G401.6 (cell line): ENCODE results near the gene CCNL2.

Experiments used
- FAIRE-seq: peaks from 2 replicates; lab custom pipeline; 2012; peaks lifted over from hg19 to GRCh38; lab: Jason Lieb, UNC

The CCNL2 gene

GRCh38 chr1:1340791-1341548, 58.2 kb downstream of the CCNL2 start:
- FAIRE-seq: no peak

DNA sequence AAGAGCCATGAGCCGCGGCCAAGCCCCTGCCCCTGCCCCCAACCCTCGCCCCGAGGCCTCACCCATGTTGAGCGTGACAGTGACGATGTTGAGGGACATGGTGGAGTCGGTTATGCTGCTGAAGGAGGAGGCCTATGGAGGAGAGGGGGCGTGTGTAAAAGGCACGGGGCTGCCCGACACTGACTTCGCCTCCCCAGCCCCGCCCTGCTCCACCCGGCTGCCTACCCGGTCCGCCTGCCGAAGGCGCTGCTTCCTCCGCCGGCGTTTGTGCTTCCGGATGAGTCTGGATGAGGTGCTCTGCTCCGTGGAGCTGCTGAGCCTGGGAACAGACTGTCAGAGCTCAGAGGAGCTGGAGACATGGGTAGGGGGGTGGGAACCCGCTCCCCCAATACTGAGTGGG, 59.0 kb downstream of the CCNL2 start:
- no peak for FAIRE-seq

GRCh38 chr1:1338278-1338677, 60.9 kb downstream of the CCNL2 start:
- no peak for FAIRE-seq

DNA sequence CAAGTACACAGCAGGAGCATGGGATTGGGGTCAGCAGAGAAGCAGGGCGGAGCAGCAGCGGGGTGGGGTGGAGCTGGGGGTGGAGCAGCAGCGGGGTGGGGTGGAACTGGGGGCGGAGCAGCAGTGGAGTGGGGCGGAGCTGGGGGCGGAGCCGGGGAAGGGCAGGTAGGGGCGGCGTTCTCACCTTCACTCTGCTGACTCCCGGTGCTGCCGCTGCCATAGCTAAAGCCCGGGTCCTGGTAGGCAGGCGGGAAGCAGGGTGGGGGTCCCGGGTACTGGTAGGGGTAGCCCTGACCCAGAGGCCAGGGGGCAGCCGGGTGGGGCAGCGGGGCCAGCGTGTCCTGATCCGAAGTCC, 61.4 kb downstream of the CCNL2 start:
- no peak for FAIRE-seq

DNA sequence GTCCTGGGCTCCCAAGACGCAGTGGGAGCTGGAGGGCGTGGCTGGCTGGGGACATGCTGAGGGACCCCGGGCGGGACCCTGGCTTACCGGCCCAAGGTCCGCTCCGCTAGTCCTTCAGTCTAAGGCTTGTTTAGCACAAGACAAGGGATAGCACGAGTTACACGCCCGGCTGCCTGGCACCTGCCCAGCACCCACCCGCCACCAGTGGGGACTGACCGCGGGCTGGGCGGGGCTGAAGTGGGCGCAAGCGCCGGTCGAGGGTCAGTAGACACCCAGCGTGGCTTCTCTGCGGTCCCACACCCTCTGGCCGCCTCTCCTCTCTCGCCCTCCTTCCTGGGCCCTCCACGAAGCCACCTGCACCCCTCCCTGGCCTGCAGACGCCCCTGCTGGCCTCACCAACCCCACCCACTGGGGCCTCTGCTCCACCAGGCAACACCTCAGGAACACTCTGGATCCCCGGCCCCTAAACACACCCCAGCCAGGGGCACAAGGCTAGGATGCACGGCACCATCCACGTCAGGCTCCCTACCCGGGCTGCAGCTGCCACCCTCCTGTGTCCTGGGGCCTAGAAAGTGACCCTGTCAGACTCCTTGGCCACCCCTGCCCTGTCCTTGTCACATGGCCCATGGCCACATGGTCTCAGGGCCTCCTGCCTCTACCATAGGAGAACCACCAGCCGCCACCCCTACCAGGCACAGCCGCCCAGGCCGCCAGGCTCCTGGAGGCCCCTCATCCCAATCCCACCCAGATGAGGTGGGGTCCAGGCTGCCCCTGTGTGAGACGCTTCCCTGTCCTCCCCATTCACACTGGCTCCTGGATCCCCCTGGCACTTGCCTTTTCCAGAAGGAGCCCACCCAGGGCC, 62.0 kb downstream of the CCNL2 start:
- no peak for FAIRE-seq

GRCh38 chr1:1336446-1336845, 62.7 kb downstream of the CCNL2 start:
- no peak for FAIRE-seq

DNA sequence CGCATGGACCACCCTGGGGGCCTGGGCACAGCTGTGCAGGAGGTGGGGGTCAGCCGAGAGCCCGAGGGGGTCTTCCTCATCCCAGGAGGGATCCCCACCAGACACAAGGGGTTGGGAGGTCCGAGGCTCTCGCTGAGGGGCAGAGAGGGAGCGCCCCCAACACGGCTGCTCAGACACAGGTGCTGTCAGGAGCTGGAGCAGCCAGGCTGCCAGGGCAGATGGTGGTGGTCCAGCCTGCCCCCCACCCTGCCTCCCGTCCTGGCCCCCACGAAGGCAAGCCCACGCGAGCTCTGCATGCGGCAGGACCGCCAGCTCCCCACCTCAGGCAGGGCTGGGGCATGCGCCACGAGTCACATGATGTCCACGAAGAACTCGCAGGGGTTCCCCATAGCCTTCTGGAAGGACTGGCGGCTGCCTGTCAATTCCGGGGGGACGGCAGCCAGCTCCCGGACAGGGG, 63.3 kb downstream of the CCNL2 start:
- FAIRE-seq: no peak
